HG03196 (cell line): Measurements from ENCODE around the gene SRSF2.
A peak's percentile ranks its signal among the peaks of the same experiment; 100 is the strongest.
"Not testable (repeated sequence)": the region's sequence is repeated elsewhere in the genome, so short reads cannot be mapped to it uniquely, and the experiment has no call there.

Experiments used
- ATAC-seq: cut with Tn5 transposase; IDR thresholded peaks from one replicate; pipeline ENCODE4 v1.9.1; 2021; ENCODE audit not compliant: unreplicated experiment

Gene SRSF2

DNA sequence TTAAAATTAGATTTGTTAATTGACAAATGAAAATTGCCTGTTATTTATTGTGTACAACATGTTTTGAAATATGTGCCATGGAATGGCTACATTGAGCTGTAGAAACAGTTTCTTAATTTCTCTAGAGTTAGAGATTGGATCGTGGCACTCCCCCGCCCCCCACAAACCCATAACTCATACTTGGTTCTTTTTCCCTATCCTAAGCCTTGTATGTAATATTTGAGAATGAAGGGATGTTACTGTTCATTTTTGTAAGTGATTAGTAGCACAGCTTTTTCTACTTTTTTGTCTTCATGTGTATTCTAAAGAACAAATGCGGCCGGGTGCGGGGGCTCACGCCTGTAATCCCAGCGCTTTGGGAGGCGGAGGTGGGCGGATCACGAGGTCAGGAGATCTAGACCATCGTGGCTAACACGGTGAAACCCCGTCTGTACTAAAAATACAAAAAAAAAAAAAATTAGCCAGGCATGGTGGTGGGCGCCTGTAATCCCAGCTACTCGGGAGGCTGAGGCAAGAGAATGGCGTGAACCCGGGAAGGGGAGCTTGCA, 2.5 kb upstream of the SRSF2 start:
- not testable (repeated sequence) for ATAC-seq

DNA sequence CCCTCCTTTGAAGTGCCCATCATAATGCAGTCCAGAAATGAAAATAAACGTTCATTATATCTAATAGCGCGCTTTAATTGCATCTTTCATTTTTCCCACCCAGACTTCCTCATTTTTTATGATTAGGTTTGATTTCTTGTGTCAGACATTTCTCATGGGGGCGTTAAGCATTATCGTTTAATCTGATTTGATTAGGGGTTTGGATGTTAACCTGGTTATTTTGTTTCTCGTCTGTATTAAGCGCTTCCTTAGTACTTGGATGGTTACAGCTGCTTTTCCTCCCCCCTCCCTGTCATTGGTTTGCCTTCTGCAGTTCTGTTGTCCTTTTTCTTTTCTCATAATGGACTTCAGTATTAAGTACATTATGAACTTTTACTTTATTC, 1.3 kb upstream of the SRSF2 start:
- no peak for ATAC-seq

DNA sequence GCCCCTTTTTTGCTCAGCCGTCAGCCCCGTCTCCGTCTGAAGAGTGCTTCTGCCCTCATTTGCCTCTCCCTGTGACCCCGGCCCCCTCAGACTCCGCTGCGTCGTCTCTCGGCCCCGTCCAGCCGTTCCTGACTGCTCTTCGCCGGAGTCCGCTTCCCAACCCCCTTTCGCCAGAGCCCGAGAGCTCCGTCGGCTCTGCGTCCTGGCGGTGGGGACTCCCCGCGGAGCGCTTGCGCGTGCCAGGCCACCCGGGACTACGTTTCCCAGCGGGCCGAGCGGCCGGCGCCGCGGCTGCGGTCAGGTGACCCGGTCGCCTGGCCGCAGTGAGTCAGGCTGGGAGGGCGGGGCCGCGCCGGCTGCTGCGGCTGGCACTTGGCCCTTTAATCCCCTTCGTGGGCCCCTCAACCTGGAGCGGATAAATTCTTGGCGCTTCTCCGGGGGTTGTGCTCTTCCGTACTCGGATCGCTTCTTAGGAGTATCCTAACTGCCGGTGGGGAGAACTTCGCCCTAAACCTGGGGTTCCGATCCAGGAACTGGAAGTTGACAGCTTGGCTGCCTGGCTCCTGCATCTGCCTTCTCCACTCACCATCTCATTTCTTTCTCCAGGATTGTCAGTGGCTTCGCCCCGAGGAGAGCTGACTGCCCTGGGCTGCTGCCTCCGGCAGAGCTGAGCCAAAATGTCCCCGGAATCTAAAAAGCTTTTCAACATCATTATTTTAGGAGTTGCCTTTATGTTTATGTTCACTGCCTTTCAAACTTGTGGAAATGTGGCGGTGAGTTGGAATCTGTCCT, 741 bp upstream of the SRSF2 start, which contains the start of gene MFSD11:
TSS of gene MFSD11 (plus strand) at position 444 of the 792 bp plus-strand sequence. CDS start at position 678, 234 bp downstream.
- ATAC-seq = peak; percentile 58

DNA sequence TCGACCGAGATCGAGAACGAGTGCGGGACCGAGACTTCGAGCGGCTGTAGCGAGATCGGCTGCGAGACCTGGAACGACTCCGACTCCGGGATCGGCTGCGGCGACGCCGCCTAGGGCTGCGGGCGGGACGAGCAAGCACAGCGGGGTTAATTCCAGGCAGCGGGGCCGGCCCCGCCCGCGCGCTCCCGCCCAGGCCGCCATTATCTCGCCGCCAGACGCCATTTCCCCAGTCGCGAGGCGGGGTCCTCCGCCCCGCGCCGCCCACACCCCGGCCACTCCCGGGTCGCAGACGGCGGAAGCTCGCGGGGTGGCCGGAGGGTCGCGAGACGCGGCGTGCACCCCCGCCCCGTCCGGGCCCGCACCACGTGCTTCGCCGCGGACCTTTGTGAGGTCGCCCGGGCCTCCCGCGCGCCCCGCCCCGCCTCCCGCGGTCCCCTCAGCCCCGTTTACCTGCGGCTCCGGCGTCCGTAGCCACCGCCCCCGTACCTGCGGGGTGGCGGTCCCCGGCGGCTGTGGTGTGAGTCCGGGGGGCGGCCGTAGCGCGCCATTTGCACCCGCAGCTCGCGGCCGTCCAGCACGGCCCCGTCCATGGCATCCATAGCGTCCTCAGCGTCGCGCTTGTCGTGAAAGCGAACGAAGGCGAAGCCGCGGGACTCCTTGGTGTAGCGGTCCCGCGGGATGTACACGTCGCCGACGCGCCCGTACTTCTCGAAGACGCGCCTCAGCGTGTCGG, 616 bp downstream of the SRSF2 start:
- ATAC-seq = peak; percentile 19

DNA sequence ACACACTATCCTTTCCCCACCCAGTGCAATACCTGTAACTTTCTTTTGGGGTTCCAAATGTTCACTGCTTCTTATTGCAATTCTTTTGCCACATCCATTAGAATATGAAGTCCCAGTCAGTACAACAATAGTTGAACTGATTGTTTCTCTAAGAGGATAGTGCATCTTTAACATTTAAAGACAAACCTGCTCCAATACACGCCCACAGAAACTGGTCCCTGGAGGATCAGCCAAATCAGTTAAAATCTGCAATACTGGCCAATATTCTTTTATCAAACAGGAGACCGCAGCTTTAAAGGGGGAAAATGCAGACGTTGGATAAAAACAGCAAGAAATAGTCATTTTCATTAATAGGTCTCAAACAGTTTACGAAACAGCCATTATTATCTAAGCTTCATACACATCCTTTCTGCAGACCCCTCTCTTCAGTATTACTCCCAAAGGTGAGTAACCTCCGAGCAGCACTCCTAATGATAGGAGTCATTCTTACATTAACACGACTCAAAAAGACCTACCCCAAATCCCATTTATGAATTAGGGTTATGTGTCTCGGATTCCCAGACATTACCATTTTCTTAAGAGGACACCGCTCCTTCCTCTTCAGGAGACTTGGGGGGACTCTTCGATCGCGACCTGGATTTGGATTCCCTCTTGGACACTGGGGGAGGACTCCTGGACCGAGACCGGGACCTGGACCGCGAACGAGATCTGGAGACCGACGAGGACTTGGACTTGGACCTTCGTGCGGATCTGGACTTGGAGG, 1.4 kb downstream of the SRSF2 start:
- no peak for ATAC-seq

DNA sequence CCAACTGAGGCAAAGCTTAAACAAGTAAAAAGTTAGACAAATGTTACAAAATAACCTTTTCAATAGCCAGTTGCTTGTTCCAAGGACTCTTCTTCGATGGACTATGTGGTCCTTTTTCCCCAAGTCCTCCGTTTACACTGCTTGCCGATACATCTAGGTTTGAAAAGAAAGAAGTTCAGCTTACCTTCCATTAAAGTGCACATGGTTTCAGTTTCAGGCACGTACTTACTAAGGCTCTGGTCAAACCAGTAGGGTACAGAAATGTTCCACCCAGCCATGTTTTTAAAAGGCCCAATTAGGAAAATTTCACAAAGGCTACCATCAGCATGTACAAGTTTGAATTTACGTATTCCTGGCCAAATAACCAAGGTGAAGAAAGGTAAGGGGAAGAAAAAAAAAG, 2.1 kb downstream of the SRSF2 start:
- ATAC-seq = no peak

DNA sequence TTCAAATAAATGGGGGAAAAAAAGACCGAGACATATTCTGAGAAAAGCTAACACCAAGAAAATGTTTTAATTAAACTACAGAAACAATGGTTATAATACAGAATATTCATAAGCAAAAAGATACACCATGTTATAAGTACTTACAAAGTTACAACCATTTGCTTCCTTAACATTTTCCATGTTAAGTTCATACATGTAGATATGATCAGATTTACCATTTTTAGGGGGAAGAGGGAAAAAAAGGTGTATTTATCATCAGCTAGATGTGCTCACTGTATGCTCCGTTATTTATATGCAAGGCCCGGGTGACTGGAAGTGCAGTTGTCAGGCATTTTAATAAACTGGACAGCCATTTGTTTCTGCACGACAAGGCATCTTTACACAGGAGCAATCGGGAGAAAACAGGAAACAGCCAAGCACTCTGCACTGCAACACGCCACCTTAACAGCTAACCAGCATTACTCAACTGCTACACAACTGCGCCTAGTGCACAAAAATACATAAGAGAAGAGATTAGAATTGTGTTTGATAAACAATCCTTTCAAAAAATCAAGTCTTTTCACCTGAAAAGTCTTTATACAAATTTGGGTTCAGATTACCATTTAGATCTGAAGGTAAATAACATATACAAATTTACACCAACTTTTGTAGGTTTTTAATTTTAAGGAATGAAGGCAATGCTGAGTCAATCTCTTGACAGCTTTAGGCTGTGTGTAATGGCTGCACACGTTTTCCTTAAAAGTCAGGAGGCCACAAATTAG, 2.9 kb downstream of the SRSF2 start:
- no peak for ATAC-seq

DNA sequence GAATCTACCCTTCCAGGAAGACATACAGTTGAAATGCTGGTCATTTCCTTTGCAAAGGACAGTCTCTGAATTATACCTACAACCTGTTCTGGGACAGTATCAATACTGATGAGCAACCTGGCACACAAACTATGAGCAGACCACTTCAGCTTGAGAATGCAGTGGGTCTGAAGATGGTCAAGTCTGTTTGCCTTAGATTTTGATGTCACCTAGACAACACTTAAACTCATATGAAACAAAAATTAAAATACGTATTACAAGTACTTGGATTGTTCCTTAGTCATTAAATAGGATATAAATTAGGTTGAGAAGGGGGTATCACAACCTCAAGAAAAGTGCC, 3.5 kb downstream of the SRSF2 start:
- ATAC-seq = no peak

DNA sequence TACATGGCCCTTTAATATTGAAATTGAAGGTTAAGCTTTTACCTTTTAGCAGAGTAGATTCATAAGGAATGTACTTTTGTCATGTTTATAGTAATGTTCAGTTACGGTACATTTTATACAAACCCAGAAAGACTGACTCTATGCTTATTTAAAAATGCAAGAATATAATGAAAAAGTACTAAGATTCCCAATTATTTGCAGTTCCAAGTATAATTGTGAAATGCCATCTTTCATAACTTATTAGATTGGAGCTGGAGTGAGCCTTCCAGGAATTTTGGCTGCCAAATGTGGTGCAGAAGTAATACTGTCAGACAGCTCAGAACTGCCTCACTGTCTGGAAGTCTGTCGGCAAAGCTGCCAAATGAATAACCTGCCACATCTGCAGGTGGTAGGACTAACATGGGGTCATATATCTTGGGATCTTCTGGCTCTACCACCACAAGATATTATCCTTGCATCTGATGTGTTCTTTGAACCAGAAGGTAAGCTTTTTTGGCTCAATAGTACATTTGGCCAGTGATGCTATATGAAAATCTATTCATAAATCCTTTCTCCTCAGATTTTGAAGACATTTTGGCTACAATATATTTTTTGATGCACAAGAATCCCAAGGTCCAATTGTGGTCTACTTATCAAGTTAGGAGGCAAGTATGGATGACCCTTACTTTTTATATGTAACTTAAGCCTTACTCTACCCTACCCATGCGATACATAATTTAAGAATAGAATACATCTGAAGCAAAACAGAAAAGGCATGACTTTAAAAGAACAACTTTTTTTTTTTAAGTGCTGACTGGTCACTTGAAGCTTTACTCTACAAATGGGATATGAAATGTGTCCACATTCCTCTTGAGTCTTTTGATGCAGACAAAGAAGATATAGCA, 4.2 kb downstream of the SRSF2 start:
- ATAC-seq = no peak

DNA sequence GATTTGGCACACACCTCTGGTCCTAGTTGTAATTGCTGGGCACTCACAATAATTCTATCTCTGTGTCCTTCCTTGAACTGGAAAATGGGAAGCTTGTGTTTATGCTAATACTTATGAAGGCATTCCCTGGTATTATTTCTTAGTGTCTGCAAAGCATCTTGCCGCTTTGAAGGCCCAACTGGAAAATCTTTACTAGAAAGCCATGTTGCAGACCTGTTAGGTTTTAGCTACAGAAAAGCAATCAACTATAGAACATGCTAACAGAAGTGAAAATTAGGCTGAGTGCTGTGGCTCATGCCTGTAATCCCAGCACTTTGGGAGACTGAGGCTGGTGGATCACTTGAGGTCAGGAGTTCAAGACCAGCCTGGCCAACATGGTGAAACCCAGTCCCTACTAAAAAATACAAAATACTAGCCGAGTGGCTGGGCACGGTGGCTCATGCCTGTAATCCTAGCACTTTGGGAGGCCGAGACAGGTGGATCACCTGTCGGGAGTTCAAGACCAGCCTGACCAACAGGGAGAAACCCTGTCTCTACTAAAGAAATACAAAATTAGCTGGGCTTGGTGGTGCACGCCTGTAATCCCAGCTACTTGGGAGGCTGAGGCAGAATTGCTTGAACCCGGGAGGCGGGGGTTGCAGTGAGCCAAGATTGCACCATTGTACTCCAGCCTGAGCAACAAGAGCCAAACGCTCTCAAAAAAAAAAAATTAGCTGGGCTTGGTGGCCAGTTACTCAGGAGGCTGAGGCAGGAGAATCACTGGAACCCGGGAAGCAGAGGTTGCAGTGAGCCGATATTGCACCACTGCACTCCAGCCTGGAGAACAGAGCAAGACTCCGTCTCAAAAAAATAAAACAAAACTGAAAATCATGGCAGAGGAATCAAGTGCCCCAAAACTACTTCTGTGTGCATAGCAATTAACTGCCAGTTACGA, 5.1 kb downstream of the SRSF2 start:
- ATAC-seq = not testable (repeated sequence)

DNA sequence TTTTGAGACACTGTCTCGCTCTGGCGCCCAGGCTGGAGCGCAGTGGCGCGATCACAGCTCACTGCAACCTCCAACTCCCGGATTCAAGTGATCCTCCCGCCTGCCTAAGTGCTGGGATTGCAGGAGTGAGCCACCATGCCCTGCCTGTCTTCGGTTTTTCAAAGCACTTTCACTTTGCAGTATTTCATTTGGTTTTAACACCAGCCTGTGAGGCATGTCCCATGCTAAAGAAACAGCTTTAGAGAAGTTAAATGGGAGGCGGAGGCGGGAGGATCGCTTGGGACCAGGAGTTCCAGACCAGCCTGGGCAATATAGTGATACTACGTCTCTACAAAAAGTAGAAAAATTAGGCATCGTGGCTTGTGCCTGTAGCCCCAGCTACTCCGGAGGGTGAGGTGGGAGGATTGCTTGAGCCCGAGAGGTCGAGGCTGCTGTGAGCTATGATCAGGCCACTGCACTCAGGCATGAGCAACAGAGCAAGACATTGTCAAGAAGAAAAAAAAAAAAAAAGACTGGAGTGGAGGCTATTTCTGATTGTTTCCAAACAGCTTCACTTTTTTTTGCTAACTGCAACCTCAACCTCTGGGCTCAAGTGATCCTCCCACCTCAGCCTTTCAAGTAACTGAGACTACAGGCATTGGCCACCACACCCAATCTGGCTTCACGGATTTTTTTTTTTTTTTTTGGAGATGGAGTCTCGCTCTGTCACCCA, 9.2 kb downstream of the SRSF2 start:
- no peak for ATAC-seq

DNA sequence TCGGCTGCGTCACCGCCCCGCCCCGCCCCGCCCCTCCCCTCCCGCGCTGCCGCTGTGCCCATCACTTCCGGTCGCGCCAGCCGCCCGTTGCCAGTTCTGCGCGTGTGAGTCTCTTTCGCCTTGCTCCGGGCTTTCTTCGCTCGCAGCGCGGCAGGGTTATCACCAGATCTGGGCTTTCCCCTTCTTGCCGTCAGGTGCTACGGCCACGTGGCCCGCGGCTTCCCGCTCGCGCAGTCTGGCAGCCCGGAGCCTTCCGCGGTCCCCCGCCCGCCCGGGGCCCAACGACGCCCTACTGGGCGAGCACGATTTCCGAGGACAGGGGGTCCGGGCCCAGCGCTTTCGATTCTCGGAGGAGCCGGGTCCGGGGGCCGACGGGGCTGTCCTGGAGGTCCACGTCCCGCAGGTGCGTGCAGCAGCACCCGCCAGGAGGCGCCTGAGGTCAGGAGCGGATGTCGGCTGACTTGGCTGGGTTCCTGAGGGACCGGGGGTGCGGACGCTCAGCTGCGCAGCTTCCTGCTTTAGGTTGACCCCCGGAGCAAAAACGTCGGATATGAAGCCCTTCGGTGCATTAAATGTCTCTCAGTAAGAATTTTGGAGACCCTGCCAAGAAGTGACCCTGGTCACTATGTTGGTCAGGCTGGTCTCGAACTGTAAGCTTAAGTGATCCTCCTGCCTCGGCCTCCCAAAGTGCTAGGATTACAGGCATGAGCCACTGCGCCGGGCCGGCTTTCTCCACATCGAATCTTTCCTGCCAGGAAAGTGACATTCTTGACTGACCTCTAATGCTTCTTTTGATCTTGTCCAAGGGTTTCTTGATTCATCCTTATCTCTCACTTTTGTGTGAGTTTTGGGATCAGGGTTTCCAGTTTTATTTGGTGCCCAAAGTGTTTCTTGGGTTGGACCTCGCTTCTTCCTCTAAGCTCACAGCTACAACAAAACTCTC, 10.1 kb downstream of the SRSF2 start, which contains the start of gene METTL23:
TSS of gene METTL23 (plus strand) at position 64 of the 943 bp plus-strand sequence. CDS start 2,872 bp downstream, outside the sequence.
- ATAC-seq = peak; percentile 50

DNA sequence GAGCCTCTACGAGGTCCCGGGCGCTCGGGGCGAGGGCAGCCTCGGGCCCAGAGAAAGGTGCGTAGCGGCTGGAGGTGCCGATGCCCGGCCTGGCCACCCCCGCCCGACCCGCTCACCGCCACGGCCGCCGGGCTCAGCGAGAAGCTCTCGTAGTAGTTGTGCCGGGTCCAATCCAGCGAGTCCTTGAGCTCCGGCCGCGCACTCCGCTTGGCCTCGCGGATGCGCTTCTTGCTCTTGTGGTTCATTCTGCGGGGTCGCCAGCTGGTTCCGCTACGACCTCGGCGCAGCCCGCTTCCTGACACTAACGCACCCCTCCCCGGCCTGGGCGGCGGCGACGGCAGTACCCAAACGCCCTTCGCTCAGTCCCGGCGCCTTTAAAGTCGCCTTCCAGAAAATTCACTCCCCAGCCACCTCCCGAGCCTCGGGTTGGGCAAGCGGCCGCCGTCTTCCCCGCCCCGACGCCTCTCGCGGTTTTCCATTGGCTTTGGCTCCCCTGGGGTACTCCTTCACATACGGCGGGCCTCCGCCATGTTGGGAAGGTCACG, 10.8 kb downstream of the SRSF2 start, which contains the start of gene JMJD6:
TSS of gene JMJD6 (minus strand) at position 376 of the 545 bp plus-strand sequence. CDS start at position 245, 131 bp downstream.
- ATAC-seq = peak; percentile 76

DNA sequence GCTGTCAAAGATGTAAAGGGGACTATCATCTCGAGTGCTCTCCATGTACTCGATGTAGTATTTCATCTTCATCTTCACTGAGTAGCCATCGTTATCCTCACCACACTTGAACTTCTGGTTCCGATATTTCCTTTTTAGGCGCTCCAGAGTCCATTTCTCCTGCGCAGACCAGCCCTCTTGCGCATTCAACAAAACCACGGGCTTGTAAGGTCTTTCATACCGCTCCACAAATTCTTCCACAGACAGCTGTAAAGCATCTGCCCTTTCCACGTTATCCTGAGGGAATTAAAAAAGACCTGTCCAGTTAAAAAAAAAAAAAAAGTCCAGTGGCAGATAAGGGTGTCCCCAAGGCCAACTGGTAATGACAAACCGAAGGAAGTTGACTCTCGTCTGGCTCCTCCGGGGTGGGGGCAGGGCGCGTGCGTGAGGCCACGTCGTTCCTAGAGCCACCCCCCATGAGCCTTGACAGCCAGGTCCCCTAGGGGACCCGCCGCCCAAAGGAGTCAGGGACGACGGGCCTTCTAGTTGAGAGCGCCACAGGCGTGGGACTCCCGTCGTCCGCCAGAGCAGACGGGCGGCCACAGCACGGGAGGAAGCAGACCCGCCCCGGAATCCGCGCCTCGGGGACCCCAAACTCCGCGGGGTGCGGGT, 11.4 kb downstream of the SRSF2 start:
- peak; percentile 16 for ATAC-seq

DNA sequence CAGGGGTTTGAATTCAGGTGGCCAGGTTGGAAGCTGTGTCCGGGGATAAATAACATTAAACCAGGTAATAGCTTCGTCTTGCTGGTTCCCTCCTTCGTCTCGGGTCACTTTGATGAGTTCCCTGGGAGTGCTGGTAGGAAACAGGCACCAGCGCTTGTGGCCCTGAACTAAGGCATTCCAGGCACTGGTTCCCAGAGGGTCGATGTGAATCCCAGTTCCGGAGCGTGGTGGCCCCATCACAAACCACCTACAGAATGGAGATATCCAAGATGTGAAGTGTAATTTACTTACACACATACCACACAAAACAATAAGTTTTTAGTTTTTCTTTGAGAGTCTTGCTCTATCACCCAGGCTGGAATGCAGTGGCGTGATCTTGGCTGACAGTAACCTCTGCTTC, 13.3 kb downstream of the SRSF2 start:
- no peak for ATAC-seq

DNA sequence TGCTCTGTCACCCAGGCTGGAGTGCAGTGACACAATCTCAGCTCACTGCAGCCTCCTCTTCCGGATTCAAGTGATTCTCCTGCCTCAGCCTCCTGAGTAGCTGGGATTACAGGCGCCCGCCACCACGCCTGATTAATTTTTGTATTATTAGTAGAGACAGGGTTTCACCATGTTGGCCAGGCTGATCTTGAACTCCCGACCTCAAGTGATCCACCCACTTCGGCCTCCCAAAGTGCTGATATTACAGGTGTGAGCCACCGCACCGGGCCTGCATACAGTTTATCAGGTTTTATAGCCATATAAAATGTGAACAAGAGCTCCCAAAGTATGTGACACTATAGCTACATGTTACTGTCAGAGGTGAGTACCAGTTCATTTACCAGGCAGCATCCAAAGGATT, 14.2 kb downstream of the SRSF2 start:
- ATAC-seq = not testable (repeated sequence)
